ENCODE data around the gene CCDC18. TPM values are rescaled to one million over a fixed set of nuclear protein-coding genes. Genes with fewer than 3 reads are reported as not detected.

Gene CCDC18
- total RNA-seq, 1 donor from 2014 or later = 16.2 TPM

DNA sequence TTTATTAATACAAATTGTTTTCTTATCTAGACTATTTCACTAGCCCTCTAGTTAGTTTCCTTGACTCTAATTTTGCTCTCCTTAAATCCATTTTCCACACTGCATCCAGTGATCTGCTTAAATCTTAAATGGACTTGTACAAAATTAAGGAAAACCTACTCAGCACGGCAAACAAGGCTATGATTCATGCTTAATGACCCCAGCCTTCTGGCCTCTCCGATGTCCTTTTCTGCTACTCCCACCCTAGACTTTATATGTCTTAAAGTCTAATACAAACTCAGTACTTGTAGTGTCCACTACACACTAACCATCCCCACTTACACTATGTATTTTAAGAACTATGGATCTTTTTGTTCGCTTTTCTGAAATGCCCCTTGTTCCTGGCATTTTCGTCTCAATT, 2.5 kb upstream of the CCDC18 start:
- TF ChIP-seq CTCF (conservative IDR thresholded peaks at IDR 0.05; ENCODE audit: low read depth, low read length) = no peak
- DNase-seq (ENCODE audit: low read depth) = no peak
- peak overlapping the region; percentile 95 for H3K4me3 ChIP-seq (ENCODE audit: low read depth, low read length)

GRCh38 chr1:93178418-93178817, 2.1 kb upstream of the CCDC18 start:
- DNase-seq (ENCODE audit: low read depth) = no peak
- TF ChIP-seq CTCF (conservative IDR thresholded peaks at IDR 0.05; ENCODE audit: low read depth, low read length) = no peak
- peak overlapping the region; percentile 95 for H3K4me3 ChIP-seq (ENCODE audit: low read depth, low read length)

GRCh38 chr1:93179886-93180722, 420 bp upstream of the CCDC18 start, which contains the start of gene TMED5:
TSS of gene TMED5 (minus strand) at chr1:93180413. CDS start at chr1:93180242, 171 bp downstream.
- peak; percentile 13 for TF ChIP-seq CTCF (conservative IDR thresholded peaks at IDR 0.05; ENCODE audit: low read depth, low read length)
- DNase-seq (ENCODE audit: low read depth) = peak; percentile 64
- peak within 1 kb of the TSS; percentile 95 for H3K4me3 ChIP-seq (ENCODE audit: low read depth, low read length)

DNA sequence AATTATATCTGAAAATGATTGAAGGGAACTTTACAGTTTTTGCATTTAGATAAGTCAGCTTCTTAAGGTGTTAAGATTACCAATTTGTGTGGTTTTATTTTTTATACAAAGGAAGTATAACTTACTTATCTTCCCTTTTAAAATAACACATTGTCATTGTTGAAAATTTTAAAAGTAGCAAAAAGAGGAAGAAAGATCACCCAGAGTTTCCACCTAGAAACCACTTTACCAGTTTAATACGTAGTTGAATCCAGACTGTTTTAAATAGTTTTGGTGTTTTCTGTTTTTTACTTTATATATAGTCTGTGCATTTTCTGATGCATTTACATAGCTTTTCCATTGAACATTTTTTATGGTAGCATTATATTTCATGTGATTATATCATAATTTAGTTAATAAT, 6.1 kb downstream of the CCDC18 start:
- TF ChIP-seq CTCF (conservative IDR thresholded peaks at IDR 0.05; ENCODE audit: low read depth, low read length) = no peak
- no peak for DNase-seq (ENCODE audit: low read depth)
- no peak overlapping the region for H3K4me3 ChIP-seq (ENCODE audit: low read depth, low read length)

GRCh38 chr1:93190432-93190831, 9.9 kb downstream of the CCDC18 start:
- H3K4me3 ChIP-seq (ENCODE audit: low read depth, low read length) = no peak overlapping the region
- TF ChIP-seq CTCF (conservative IDR thresholded peaks at IDR 0.05; ENCODE audit: low read depth, low read length) = no peak
- DNase-seq (ENCODE audit: low read depth) = no peak

DNA sequence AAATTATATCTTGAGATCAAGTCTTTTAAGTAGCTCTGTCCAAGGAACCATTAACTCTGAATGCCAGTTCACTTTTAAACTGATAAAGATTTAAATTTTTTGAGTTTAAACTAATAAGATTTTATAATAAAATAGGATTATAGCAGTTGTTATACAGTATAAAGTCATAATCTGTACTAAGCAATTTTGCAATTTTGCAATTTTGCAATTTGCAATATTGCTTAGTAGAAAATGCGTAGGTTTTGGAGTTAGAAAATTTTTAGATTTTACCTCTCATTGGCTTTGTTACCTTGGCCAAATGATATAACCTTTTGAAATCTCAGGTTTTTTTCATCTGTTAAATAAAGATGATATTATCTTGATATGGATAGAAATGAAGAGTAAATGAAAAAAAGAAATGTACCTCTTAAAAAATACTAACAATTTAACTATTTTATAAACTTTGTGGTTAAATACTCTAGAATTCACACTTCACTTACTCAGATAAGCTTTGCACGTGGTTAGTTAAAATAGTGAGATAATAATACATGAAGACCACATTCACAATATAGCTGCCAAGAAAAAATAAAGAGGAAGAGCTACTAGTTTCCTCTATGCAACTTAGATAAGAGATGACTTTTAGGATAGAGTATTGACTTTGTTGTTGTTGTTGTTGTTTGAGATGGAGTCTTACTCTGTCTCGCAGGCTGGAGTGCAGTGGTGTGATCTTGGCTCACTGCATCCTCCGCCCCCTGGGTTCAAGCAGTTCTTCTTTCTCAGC, 13.9 kb downstream of the CCDC18 start:
- no peak for TF ChIP-seq CTCF (conservative IDR thresholded peaks at IDR 0.05; ENCODE audit: low read depth, low read length)
- DNase-seq (ENCODE audit: low read depth) = no peak
- no peak overlapping the region for H3K4me3 ChIP-seq (ENCODE audit: low read depth, low read length)
